NK-92 (cell line): ENCODE results near the gene DICER1.

Experiments
- DNase-seq: peaks from one replicate; lab custom pipeline; 2025; ENCODE audit not compliant: unreplicated experiment; lab: John Stamatoyannopoulos, UW

Gene DICER1

DNA sequence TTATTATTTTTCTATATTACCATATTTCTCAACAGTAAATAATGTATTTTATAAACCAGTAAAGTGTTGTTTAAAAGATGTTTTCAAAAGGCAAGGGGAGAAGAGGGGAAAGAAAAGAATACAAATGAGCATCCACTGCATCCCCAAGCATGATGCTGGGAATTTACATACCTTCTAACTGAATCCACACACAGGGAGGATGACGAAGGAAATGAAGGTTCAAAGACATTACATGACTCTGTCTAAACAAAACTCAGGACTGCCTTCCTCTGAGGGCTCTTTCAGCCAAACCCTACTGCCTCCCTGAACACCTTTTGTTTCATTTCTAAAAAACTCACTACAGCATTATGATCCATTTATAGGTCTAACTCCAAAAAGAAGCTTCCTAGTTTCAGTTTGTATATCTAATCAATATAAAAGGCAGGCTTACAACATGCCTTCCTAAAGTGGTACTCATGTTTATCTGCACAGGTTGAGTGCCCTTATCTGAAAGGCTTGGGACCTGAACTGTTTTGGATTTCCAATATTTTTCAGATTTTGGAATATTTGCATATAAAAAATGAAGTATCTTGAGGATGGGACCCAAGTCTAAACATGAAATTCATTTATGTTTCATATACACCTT is 30.3 kb downstream of the DICER1 start:
- DNase-seq = no peak

DNA sequence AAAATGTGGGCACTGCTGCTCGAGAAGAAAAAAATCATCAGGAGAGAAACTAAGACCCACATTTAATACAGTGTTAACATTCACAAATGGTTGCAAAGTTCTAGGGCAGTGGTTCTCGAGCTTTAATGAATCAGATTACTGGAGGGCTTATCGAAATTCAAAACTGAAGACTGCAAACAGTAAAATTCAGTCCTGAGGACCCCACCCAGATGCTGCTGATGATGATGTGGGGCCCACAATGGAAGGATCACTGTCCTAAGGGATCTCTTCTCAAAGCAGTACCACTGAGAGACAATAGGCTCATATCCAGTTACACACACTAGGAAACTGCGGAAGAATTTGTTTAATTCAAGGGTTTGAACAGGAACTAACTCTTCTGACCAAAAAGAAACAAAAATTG is 31.4 kb downstream of the DICER1 start:
- DNase-seq = no peak

DNA sequence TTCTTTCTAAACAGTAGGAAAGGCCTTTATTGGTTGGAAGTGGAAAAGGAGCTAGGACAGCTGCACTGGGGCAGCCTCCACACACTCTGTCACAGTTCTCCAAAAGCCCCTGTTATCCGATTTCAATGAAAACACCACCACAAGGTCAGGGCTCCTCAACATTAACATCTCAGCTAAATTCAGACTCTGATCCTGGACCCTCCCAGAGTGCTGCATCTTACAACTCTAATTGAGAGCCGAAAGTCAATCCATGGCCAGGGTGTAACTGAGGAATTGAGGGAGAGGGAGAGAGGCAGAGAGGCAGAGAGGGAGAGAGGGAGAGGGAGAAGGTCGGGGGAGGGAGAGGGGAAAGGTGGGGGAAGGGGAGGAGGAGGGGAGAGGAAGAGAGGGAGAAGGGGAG is 32.1 kb downstream of the DICER1 start:
- DNase-seq = no peak

DNA sequence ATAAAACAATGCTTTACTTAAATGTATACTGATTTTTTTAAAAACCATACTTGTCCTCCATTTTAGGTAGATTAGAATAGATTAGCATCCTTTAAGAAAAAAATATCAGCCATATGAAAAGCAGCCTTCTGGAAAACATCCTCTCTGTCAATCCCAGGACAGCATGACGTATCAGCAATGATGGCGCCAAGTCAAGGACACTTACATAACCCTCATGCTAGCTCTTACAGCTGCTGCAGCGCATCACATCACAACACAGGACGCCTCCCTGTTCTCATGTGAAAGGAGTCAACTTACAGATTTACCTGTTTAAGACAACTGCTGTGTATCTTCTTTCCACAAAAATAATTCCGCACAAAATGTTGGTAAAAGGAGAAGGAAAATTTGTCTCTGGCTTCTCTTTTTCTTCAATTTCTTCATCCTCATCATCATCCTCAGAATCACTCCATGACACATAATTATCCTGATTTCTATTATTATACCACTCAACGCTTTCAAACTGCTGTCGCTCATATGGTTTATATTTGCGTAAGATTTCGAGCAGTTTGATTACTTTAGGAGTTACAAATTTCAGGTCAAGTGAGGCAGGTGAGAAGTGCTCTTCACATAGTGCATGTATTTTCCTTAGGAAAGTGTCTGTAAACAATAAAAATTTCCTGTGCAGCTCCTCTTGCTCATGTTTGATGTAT is 33.3 kb downstream of the DICER1 start:
- no peak for DNase-seq

DNA sequence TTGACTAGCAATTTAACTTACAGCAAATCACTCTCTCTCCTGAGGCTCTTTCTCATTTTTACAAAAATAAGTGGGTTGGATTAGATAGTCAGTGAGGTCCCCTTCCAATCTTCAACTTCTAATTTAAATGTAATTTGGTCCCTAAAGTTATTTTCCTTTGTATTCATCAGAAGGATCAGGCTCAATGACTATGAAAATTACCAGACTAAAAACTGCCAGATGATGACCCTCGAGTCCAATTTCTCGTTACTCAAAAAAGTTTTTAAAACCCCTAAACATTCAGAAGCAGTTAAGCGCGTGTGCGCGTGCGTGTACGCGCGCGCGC is 34.7 kb downstream of the DICER1 start:
- DNase-seq = no peak

DNA sequence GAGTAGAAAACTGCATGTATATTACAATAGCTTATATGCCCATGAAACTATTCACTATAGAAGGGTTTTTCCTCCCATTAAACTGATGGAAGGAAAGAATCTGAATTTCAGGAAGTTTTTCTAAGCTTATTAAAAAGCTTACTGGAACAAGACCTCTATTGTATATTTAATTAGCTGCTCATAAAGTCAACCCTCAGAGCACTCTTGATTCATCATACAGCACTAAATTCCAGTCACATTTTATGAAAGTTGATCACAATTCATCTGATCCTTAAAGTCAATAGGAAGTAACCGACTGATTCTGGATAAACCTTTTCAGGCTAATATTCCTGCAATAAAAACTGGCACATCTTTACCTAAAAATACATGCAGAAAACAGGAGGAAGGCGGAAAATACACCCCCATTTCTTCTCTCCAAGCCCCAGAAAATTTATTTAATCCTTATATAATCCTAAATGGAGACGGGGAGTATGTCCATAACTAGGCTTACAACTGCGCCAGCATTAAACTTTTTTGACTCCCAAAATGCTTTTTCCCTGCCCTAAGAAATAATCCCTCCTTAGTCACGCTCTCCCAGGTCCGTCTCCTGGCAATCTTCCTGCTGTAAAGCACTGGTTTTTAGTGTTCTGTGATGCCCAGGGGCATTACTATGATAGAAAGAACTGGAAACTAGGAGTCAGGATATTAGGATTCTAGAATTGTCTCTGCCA is 35.3 kb downstream of the DICER1 start:
- no peak for DNase-seq

DNA sequence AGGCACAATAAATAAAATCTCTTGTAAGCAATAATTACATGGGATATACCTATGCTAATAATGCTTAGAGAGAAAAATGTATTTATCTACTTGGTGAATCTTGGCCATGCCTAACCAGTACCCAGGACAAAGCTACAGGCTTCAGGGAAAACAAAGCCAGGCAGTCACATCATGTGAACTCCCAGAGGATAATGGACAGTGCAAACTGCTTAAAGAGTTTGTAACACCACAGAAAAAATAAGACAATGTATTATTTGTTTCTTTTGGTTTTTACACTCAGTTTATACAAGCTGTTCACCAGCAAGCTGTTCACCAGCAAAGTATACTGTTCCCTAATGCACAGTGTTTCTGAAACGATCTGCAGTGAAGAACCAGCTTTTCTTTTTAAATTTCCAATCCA is 38.0 kb downstream of the DICER1 start:
- no peak for DNase-seq

DNA sequence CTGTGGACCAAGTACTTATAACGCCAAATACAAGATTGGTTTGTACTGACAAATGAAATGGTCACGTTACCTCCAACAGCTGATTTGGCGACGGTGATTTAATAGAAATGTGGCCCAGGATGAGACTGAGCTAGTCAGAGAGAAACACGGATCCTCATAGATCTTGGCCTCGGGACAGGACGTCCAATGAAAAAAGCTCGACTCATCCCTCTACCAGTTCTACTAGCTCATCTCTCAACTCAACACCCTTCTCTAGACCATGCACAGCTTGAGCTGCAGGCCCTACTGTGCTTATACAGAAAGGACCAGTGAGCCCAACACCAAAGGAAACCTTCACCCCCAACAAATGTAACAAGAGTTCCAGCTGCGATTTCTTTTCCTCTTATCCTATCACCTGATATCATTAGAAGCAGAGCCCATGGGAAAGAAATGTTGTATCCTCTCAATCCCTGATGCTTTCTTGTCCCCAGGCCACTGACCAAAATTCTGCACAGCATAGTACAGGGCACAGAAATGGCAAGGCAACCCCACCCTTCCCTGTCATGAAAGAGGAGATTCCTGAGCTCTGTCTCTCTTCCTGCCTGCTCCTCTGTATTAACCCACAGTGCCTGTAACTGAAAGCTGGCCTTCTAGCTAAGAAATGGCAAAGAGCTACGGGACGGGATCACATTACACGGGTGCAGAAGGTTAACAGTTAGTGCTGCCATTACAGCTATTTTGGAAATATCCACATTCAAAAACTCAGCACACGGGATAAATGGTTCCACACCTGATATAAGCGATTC is 39.2 kb downstream of the DICER1 start:
- no peak for DNase-seq

DNA sequence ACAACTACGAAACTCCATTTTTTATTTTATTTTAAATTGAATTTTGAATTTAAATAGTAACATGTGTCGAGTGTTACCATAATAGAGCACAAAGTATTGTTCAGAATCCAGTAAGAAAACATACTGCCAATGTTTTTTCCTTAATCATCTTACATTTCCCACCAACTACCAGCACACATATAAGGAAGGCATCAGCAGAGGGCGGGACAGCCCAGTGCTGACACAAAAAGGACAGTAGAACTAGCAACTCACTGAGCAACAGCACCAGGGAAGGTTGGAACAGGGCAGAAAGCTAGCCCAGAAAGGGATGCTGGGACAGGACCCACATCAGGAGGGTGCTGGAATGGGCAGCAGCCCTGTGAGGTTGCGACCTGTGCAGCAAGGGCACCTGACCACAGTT is 43.9 kb downstream of the DICER1 start:
- DNase-seq = no peak

DNA sequence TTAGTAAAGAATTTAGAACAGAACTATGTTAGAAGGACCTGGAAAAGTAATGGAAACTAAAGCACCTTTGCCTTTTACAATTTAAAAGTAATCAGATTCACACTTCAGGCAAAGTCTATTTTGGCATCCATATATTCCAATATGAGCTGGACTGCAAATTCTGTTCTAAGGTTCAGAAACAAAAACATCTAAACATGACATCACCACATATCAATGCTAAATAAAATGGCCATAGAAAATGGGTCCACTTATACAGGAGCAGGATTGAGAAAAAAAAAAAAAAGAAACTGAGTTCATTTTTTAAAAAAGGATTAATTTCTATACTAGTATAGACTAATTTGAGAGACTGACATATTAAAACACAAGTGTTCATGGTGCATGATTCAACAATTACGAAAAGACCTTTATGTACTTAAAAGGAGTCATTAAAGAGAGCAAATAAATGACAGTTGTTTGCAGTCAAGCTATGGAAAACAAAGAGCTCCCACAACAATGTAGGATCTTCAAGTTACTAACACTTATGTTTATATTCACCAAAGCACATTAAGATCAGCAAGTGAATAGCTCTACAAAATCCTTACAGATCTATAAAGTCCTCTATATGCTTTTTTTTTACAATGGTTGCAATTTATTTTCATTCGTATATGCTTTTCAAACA is 45.7 kb downstream of the DICER1 start:
- DNase-seq = no peak

DNA sequence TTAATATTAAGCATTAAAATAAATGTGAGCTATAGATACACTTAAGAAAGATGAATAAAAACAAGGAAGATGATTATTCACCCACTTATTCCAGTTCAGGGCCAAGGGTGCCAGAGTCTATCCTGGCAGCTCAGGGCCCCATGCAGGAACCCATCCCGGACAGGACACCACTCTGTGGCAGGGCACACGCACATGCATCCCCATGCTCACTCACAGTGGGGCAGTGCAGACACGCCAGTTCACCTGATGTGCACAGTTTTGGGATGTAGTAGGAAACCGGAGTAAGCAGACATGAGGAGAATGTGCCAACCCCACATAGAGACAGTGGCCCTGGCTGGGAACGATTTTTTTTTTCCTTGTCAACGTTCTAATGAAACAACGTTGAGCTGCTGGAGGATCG is 47.2 kb downstream of the DICER1 start:
- no peak for DNase-seq

DNA sequence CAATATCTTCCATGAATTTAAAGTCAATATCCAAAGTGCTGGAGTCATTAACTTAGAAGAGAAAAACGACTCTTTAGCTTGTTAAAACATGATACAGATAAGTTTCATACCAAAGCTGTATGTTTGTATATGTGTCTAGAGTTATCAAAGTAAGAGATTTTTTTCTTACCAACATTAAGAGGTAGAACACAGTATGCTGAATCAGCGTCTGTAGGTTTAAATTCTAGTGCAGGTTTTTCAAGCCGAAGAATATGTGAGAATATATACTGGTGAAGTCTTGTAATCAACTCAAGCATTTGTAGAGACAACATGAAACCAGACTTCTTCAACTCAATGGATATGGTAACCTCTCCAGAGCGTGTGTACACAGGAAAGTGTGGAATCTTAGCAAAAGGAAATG is 49.6 kb downstream of the DICER1 start:
- DNase-seq = no peak

DNA sequence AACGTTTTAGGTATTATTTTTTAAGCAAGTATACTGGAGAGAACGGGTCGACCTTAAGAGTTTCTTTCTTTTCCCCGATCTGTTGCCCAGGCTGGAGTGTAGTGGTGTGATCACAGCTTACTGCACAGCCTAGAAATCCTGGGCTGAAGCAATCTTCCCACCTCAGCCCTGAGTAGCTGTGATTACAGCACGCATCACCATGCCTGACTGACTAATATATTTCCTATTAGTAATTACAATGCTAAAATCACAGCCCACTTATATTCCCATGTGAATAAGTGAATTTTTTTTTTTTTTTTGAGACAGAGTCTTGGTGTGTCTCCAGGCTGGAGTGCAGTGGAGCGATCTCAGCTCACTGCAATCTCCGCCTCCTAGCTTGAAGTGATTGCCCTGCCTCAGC is 50.4 kb downstream of the DICER1 start:
- no peak for DNase-seq

DNA sequence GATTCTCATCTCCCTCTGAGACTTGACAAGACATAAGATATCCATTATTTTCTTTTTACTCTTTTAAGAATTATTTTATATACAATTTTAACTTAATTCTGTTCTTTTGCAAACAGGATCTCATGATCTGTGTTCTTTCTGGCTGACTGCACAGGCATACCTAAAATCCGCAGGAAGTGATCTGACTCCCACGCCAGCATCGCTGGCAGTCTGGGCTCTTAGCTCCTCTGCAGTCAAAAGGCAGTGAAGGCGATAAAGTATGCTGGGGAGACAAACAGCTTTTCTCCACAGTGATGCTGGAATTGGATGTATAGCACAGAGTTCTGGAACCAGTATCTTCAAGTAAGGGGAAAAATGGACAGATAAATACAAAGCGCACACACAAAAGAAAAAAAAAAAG is 52.4 kb downstream of the DICER1 start:
- DNase-seq = no peak

DNA sequence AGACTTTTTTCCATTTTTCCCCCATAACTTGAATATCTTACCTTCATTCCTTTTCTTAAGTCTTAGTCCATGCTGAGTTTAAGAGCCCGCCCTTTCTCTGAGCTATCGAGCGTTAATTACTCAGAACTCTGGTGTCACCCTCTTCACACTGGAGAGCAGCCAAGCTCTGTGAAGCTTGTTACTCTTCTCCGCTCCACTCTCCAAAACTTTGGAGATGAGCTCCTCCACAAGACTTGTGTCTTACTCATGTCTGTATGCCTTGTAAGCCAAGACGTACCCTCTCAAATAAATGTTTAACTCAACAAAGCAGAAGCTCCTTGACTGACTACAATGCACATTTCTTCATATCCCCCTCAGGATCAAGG is 54.7 kb downstream of the DICER1 start:
- no peak for DNase-seq

DNA sequence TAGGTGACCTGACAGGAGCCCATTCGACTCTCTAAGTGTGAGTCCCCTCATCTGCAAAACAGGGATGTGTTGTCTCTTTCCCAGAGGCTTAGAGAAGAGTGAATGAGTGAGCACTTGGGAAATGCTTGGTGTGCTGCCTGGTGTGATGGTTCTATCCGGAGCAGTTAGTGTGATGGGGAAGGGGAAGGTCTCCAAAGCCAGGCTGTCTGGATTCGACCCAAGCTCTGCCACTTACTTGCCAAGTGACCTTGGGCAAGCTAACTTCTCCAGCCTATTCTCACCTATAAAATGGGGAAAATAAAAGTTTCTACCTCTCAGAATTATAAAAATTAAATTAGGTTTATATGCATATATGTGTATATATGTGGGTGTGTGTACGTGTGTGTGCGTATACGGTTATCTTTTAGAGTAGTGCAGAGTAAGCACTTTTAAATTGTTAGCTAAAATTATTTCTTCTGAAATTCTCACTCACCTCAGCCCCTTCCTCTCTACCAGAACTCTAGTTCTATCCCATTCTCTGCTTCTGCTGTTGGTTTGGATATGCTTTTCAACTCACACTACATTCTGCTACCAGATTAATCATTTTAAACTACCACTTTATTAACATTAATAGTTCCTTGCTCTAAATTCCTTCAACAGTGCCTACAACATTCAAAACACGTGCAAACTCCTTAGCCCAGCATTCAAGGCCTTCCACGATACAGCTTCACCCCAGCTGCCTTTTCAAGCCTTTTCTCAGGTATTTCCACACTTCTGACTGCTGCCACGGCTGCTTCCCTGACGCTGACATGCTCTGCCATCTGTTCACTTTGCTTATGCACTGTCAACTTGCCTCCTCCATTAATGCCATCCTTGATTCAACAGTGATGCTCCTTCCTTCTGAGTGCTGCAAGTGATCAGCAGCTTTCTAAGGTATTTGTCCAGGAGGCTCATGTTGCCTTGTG is 55.3 kb downstream of the DICER1 start:
- no peak for DNase-seq

DNA sequence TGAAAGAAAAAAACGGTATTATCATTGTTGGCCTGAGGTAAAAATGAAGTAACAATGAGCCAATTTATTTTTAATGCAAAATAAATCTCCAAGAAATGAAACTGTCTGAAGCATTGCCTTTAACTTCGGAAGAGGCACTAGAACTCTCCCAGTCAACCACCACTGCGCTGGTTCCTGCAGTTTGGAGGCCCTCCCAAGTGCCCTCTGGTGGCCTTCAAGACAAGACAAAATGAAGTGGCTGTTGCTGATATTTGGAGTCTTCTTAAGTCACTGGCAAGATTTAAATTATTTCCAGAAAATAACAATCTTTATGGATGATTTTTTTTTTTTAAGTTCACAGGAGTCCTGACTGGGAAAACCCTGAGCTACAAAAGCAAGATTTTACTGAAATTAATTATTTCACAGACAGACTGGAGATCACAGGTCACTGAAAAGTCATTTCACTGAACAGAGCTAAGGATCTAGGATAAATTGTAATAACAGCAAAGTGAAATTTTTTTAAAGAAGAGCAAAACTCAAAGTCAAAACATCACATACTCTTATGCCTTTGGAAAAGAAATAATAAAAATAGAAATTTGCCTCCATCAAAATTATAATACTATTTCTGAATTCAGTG is 58.2 kb downstream of the DICER1 start:
- DNase-seq = no peak

DNA sequence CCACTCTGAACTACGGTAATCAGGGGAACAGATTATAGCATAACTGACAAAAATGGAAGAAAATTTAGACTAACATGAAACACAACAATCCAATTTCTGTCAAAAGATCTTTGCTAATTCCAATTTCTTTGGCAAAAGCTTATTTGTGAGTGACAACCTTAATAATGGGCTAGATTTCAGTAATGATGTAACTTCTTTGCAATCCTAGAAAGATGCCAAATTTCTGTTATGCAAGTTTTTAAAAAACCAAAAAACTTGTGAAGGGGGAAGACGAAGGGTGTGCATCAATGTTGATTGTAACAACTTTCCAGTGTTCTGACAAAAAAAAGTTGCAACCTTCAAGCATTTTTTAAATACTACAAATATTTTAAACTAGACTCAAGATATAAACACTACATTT is 59.9 kb downstream of the DICER1 start:
- no peak for DNase-seq

DNA sequence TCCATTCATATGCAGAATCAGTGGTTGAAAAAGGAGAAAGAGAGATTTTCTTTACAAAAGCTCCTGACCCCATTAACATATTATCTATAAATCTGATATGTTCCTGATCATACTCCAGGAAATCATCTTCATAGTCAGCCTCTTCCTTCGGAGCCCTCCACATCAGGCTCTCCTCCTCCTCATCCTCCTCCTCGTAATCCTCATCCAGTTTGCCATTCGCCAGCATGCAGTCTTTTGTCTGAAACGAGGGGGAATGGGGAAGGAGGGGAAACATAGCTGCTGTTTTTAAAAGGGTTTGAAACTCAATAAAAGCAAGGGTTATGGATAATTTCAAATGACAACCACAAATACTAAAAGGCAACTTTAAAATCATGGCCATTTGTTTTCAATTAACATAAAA is 60.9 kb downstream of the DICER1 start:
- DNase-seq = no peak

DNA sequence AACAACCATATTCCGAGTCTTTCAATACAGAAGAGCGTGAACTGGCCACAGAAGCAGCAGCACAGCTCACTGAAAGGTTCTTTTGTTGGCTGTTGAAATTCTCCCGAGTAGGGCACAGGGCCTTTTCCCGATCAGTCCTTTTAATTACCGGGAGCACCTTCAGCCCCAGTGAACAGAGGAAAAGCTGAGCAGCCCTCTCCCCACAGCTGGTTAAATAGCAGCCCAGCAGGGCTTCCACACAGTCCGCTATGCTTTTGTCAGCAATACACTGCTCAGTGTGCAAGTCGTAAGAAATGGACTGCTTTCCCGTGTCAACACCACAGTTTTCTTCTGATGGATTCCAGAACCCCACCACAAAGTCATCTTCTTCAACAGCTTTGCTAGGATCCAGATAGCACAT is 61.3 kb downstream of the DICER1 start:
- no peak for DNase-seq
